Caco-2 (cell line): ENCODE measurements around the gene YPEL4. TPM values are rescaled to one million over a fixed set of nuclear protein-coding genes. Genes with fewer than 3 reads are reported as not detected.

ENCODE experiments used
- BruUV-seq: library from RNA; stranded (reverse); fragments of 400-500 nt; replicated peaks from 2 replicates; lab custom pipeline; 2021; lab: Mats Ljungman, UMichigan
- CTCF ChIA-PET: fragments of 300-600 bp; sonication (Branson Sonifier 250); formaldehyde crosslinking; loops from one replicate; lab custom pipeline; 2022; ENCODE audit warnings: antibody characterized with exemption; lab: Charles Lee
- POLR2A ChIA-PET: fragments of 300-600 bp; sonication (Branson Sonifier 250); formaldehyde crosslinking; loops from one replicate; lab custom pipeline; 2022; ENCODE audit warnings: antibody characterized with exemption; lab: Charles Lee
- DNase-seq, 2 experiments: peaks; one replicate each; pipeline versions ENCODE4 v3.0.0 to v3.0.0-alpha.2; 2020 to 2022
- H3K27me3 ChIP-seq: replicated peaks from 2 replicates; pipeline ENCODE4 v1.6.0; 2011; ENCODE audit warnings: low read length; ENCODE audit not compliant: control insufficient read depth, insufficient read depth
- H3K36me3 ChIP-seq: 2 replicates; pipeline ENCODE4 v1.5.1; 2011; ENCODE audit warnings: low read length; ENCODE audit not compliant: control insufficient read depth, insufficient read depth
- H3K4me1 ChIP-seq: fragments of 250-450 bp; sonication (Bioruptor Pico); 2 replicates; pipeline ENCODE4 v1.5.1; 2020; ENCODE audit warnings: mild to moderate bottlenecking
- H3K4me3 ChIP-seq: 2 replicates; pipeline ENCODE4 v1.5.1; 2011; ENCODE audit warnings: low read depth, mild to moderate bottlenecking, control low read depth, low read length
- H3K9me3 ChIP-seq: fragments of 250-450 bp; sonication (Bioruptor Pico); 2 replicates; pipeline ENCODE4 v1.5.1; 2020; ENCODE audit warnings: mild to moderate bottlenecking, moderate library complexity
- H3K27ac Mint-ChIP-seq: one replicate; pipeline ENCODE4 v1.8.0; 2022; ENCODE audit warnings: mixed read lengths; ENCODE audit not compliant: unreplicated experiment
- H3K27me3 Mint-ChIP-seq: one replicate; pipeline ENCODE4 v1.8.0; 2022; ENCODE audit warnings: mixed read lengths; ENCODE audit not compliant: insufficient read depth, unreplicated experiment
- H3K36me3 Mint-ChIP-seq: one replicate; pipeline ENCODE4 v1.8.0; 2022; ENCODE audit warnings: mild to moderate bottlenecking, mixed read lengths; ENCODE audit not compliant: insufficient read depth, unreplicated experiment
- H3K4me1 Mint-ChIP-seq: one replicate; pipeline ENCODE4 v1.8.0; 2022; ENCODE audit warnings: low read depth, mixed read lengths; ENCODE audit not compliant: unreplicated experiment
- H3K4me3 Mint-ChIP-seq: one replicate; pipeline ENCODE4 v1.8.0; 2022; ENCODE audit warnings: mild to moderate bottlenecking, moderate library complexity, mixed read lengths; ENCODE audit not compliant: unreplicated experiment
- H3K9me3 Mint-ChIP-seq: one replicate; pipeline ENCODE4 v1.8.0; 2022; ENCODE audit warnings: mixed read lengths; ENCODE audit not compliant: unreplicated experiment
- intact Hi-C: fragments of 100-400 bp; cut with micrococcal nuclease; formaldehyde crosslinking; loops from one replicate; pipeline ENCODE4 v1.10.0; 2022; ENCODE audit not compliant: unreplicated experiment
- total RNA-seq: library from RNA; stranded (reverse); gene quantifications from 2 replicates; pipeline ENCODE4 v1.2.3, GENCODE V29; 2022
- TF ChIP-seq, protein P1 (sequence below), 2 experiments: fragments of 200-600 bp in 1 of 2; IDR thresholded peaks; 1 replicate in 1 of 2; 2 replicates in 1 of 2; pipeline versions ENCODE4 v1.5.1 to v1.8.0; 2011 to 2022; ENCODE audit warnings: antibody characterized with exemption in 1 of 2, control low read depth in 1 of 2, inconsistent platforms in 1 of 2, low read depth in 1 of 2, low read length in 1 of 2, mild to moderate bottlenecking in 1 of 2, moderate library complexity in 1 of 2; ENCODE audit not compliant: insufficient read depth in 1 of 2, severe bottlenecking in 1 of 2, unreplicated experiment in 1 of 2

Gene YPEL4
- total RNA-seq, 1 experiment from 2014 or later, result not detected

DNA sequence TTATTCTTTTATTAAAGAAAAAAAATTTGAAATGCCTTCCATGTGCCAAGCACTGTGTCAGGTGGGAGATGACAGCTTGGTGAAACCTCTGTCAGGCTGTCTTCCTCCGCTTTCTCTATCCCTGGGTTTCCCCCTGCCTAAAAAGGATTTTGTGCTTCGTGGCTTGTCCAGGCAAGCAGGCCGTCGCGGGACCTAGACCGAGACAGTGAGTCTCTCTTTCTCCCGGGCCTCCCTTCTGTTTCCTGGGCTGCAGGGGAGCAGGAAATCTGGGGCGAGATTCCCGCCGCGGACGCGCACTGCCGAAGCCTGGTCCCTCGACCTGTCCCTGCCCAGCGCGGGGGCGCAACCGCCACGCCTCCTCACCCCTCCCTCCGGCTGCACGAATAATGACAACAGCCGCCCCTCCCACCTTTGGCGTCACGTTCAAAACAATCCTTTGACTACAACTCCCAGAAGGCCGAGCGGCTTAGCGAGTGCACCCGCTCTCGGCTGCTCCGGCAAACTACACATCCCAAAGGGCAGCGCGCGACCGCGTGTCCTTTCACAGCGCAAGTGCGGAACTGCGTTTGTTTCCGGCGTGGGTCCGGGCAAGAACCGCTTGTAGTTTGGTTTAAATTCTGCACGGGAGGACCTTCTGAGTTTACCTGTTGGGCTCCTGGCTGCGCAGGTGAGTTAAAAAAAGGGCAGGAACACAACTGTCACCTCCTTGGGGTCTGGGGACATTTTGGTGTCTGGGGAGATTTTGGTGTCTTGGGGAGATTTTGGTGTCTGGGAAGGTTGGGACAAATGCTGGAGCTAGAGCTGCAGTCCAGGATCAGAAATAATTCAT is 7.7 kb upstream of the YPEL4 start, which contains the start of gene CLP1:
Gene CLP1, plus strand, starts transcription at position 569 of the 829 bp plus-strand sequence. CDS start 1,715 bp downstream, outside the sequence.
- Mint-ChIP-seq H3K27ac (peak within 1 kb of the TSS; percentile 76), H3K4me1 (peaks cover 8% of the 10 kb centered on the region), H3K27me3 (no peaks in the 10 kb centered on the region), H3K4me3 (peak within 1 kb of the TSS; percentile 88), H3K9me3 (no peaks in the 10 kb centered on the region), H3K36me3 (peaks cover 20% of the 10 kb centered on the region)
- Histone ChIP-seq H3K27me3 (no peaks in the 10 kb centered on the region), H3K4me1 (no peaks in the 10 kb centered on the region), H3K9me3 (no peaks in the 10 kb centered on the region), H3K36me3 (peaks cover 2% of the 10 kb centered on the region; the same call in 1 of the 2 replicates), H3K4me3 (peak within 1 kb of the TSS; percentile 61)
- BruUV-seq, result no TSS peak
- POLR2A ChIA-PET, result no interaction called here
- CTCF ChIA-PET, result interaction anchor here (1.4 kb wide), 1 partner anchor 13 kb away, joined by 6 read pairs; no protein-coding TSS in a partner anchor
- TF ChIP-seq, protein P1, sequence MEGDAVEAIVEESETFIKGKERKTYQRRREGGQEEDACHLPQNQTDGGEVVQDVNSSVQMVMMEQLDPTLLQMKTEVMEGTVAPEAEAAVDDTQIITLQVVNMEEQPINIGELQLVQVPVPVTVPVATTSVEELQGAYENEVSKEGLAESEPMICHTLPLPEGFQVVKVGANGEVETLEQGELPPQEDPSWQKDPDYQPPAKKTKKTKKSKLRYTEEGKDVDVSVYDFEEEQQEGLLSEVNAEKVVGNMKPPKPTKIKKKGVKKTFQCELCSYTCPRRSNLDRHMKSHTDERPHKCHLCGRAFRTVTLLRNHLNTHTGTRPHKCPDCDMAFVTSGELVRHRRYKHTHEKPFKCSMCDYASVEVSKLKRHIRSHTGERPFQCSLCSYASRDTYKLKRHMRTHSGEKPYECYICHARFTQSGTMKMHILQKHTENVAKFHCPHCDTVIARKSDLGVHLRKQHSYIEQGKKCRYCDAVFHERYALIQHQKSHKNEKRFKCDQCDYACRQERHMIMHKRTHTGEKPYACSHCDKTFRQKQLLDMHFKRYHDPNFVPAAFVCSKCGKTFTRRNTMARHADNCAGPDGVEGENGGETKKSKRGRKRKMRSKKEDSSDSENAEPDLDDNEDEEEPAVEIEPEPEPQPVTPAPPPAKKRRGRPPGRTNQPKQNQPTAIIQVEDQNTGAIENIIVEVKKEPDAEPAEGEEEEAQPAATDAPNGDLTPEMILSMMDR (IDR thresholded peaks at IDR 0.05; ENCODE audit: insufficient read depth in 1 of 2, low read depth in 1 of 2, low read length in 1 of 2, severe bottlenecking in 1 of 2, unreplicated experiment in 1 of 2), result no peak
- DNase-seq, result peak; percentile 99
- intact Hi-C loops, result loop anchor here (1.0 kb wide), 2 partner anchors 10 to 55 kb away; partner anchors contain the start of genes MED19 and TMX2

DNA sequence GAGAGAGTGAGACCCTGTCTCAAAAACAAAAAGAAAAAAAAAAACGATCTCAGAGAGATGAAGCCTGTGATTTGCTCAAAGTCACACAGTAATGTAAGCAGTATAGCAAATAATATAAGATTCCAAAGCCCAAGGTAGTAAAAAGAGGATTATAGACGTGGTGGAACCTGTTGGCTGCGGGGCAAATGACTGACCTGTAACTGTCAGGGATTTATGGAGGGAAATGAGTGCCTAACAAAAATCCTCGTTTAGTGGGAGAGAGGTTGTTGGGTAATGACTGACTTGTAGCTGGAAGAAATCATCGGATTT is 7.1 kb upstream of the YPEL4 start:
- Histone ChIP-seq H3K27me3 (no peaks in the 10 kb centered on the region), H3K4me1 (no peaks in the 10 kb centered on the region), H3K4me3 (peak overlapping the region; percentile 49), H3K9me3 (no peaks in the 10 kb centered on the region), H3K36me3 (peaks cover 2% of the 10 kb centered on the region; the same call in 1 of the 2 replicates)
- no peaks in the 10 kb centered on the region for H3K27me3 Mint-ChIP-seq
- TF ChIP-seq, protein P1 (IDR thresholded peaks at IDR 0.05; ENCODE audit: insufficient read depth in 1 of 2, low read depth in 1 of 2, low read length in 1 of 2, severe bottlenecking in 1 of 2, unreplicated experiment in 1 of 2), result no peak
- no peak for DNase-seq
- peak overlapping the region; percentile 88 for H3K4me3 Mint-ChIP-seq
- TSS peak; percentile 98 for BruUV-seq
- H3K27ac Mint-ChIP-seq, result peak overlapping the region; percentile 76
- intact Hi-C loops, result loop anchor here (1.0 kb wide), 2 partner anchors 10 to 55 kb away; partner anchors contain the start of genes MED19 and TMX2
- H3K36me3 Mint-ChIP-seq, result peaks cover 15% of the 10 kb centered on the region
- no peaks in the 10 kb centered on the region for H3K9me3 Mint-ChIP-seq
- ChIA-PET CTCF (interaction anchor here (1.4 kb wide), 1 partner anchor 12 kb away, joined by 6 read pairs; no protein-coding TSS in a partner anchor), POLR2A (no interaction called here)
- peaks cover 8% of the 10 kb centered on the region for H3K4me1 Mint-ChIP-seq

DNA sequence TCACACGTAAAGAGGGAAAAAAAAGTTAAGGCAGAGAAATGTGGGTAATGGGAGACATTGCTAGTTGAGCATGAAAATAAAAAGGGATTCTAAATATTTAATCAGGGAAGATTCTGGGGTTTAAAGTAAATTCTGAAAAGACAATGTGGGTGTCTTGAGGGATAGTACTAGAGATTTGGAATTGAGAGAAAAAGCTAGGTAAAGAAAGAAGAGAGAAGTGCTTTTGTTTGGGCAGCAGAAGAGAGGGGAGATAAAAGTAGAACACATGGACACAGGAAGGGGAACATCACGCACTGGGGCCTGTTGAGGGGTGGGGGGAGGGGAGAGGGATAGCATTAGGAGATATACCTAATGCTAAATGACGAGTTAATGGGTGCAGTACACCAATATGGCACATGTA is 3.5 kb upstream of the YPEL4 start:
- TF ChIP-seq, protein P1 (IDR thresholded peaks at IDR 0.05; ENCODE audit: insufficient read depth in 1 of 2, low read depth in 1 of 2, low read length in 1 of 2, severe bottlenecking in 1 of 2, unreplicated experiment in 1 of 2), result no peak
- ChIA-PET CTCF (no interaction called here), POLR2A (no interaction called here)
- Histone ChIP-seq H3K9me3 (no peaks in the 10 kb centered on the region), H3K36me3 (no peaks in the 10 kb centered on the region), H3K4me3 (no peak overlapping the region), H3K4me1 (no peaks in the 10 kb centered on the region), H3K27me3 (peaks cover 1% of the 10 kb centered on the region; the same call in 1 of the 2 replicates)
- Mint-ChIP-seq H3K27me3 (peaks cover 4% of the 10 kb centered on the region), H3K4me1 (peaks cover 15% of the 10 kb centered on the region), H3K4me3 (no peak overlapping the region), H3K27ac (no peak overlapping the region), H3K9me3 (no peaks in the 10 kb centered on the region), H3K36me3 (peaks cover 7% of the 10 kb centered on the region)
- intact Hi-C loops, result no loop called here
- no TSS peak for BruUV-seq
- DNase-seq, result no peak
